ENCODE measurements around the gene RBFOX1.

RBFOX1 gene

DNA sequence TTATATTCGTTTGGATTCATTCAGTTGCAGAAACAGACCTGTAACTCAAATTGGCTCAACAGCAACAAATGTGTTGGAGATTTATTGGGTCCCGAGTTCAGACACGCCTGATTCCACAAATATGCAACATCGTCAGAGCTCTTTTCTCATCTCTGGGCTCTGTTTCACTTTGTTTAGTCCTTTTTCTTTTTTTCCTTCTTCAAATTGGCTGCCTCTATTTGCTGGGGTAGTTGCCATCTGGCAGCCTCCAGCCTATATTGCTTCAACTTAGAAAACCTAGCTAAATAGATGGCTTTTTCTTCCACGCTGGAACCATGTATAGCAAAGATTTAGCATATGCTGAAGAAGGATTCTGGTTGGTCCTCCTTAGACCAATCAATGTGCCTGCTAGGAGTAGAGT, 398.5 kb downstream of the RBFOX1 start:
- DNase-seq (ENCODE audit: low spot score), result no peak
- Histone ChIP-seq H3K4me3 (no peak overlapping the region), H3K27ac (no peak overlapping the region)
- no peak for TF ChIP-seq CTCF (IDR thresholded peaks at IDR 0.05)

DNA sequence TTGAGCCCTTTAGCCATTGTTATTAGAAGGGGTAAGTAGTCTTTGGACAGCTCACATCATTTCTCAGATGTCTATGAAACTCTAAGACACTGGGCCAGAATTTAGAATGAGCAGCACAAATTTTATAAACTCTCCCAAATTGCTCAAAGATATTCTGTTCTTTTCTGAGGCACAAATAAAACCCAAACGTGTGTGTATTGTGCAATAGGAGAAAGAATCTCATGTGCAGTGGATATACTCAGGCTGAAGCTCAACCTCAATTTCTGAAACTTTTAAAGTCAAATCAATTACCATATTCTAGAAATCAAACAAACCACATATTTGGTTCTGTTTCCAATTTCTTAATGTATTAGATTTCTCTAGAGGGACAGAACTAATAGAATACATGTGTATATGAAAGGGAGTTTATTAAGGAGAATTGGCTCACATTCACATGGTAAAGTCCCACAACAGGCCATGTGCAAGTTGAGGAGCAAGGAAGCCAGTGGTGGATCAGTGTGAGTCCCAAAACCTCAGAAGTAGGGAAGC, 403.6 kb downstream of the RBFOX1 start:
- TF ChIP-seq CTCF (IDR thresholded peaks at IDR 0.05), result no peak
- H3K4me3 ChIP-seq, result no peak overlapping the region
- H3K27ac ChIP-seq, result no peak overlapping the region
- DNase-seq (ENCODE audit: low spot score), result no peak

DNA sequence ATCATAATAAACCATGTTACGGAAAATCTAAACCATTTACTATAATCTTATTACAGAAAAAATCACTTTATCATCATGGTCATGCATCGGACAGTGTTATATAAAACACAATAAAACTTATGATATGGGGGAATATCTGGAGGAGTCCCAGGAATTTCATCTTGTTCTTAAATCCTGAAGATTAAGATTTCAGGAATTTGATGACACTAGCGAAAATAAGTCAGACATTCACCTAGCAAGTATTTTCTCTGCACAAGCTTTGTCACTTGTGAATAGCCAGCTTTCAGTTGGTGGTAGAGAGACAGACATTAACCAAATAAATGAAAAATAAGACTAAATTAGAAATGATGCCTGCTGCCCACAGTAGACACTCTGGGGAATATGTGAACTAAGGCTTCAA, 410.0 kb downstream of the RBFOX1 start:
- Histone ChIP-seq H3K27ac (no peak overlapping the region), H3K4me3 (no peak overlapping the region)
- DNase-seq (ENCODE audit: low spot score), result no peak
- no peak for TF ChIP-seq CTCF (IDR thresholded peaks at IDR 0.05)

DNA sequence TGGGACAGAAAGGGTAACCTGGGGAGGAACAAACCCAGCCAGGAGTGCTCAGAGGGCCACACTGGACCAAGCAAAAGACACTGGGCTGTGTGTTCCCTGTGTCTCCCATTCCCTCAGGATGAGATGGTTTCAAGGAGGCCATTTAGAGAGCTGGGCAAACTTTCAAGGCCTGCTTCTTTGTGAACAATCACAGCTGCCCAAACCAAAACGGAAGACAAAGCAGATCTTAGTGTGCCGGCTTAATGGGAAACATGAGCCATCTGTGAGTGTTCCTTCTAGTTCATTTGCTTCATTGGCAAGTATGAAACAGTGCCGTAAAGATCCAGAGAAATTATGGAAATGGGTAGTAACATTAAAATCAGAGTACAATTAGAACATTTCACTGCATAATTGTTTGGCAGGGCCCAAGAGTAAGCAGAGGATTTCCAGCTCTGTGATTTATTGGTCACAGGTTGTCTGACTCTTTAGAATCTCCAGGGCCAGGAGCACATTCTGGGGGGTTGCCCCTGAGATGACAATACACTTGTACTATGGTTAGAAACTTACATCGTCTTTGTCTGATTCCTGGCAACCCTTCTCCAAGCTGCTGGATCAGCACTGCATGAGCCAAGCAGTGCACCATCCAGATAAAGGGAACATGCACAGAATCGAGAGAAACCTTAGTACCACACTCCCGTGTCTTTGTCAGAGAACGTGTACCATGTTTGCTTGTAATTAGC, 412.1 kb downstream of the RBFOX1 start:
- DNase-seq (ENCODE audit: low spot score), result no peak
- no peak overlapping the region for H3K4me3 ChIP-seq
- no peak overlapping the region for H3K27ac ChIP-seq
- TF ChIP-seq CTCF (IDR thresholded peaks at IDR 0.05), result no peak

DNA sequence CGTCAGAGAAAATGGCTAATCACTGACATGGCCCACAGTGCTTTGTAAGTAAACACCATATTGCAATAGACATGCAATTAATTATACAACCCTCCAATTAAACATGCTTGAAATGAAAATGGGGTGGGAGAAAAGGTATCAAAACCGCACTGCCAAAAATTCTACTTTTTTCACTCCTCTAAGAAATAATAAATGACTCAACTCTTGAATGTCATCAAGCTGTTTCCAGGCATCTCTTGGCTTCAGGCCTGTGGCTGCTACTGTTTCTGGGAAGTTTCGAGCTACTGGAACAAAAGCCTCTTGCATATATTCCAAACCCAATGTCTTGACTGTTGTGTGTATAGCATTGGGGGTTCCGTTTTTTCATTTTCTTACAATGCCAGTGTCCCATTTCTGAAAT, 412.6 kb downstream of the RBFOX1 start:
- no peak for DNase-seq (ENCODE audit: low spot score)
- H3K4me3 ChIP-seq, result no peak overlapping the region
- TF ChIP-seq CTCF (IDR thresholded peaks at IDR 0.05), result no peak
- H3K27ac ChIP-seq, result no peak overlapping the region

DNA sequence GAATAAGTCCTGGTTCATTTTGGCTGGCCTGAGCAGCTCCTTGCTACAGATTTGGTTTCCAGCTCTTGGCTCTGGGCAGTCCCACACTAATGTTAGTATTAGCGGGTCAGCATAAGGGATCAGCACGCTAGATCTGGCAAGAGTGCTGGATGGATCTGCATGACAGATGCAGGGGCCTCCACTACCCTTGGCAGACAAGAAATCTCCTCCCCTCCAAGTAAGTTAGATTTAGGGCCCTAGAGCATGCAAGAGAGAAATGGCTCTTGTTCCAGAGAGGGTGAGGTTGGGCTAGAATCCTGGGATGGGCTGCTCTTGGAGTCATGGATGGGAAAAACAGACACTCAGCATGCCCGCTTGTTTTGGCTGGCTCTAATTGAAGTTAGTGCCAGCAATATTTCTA, 414.3 kb downstream of the RBFOX1 start:
- no peak for TF ChIP-seq CTCF (IDR thresholded peaks at IDR 0.05)
- no peak for DNase-seq (ENCODE audit: low spot score)
- no peak overlapping the region for H3K27ac ChIP-seq
- H3K4me3 ChIP-seq, result no peak overlapping the region

GRCh38 chr16:7748522-7748921, 415.9 kb downstream of the RBFOX1 start:
- H3K27ac ChIP-seq, result no peak overlapping the region
- no peak overlapping the region for H3K4me3 ChIP-seq
- no peak for TF ChIP-seq CTCF (IDR thresholded peaks at IDR 0.05)
- no peak for DNase-seq (ENCODE audit: low spot score)
